DOHH2 (cell line): Measurements from ENCODE around the gene ANKRD1.

ENCODE experiments used
- CTCF ChIP-seq: fragments of 200-600 bp; sonication (generic); IDR thresholded peaks from one replicate; pipeline ENCODE4 v1.5.1; 2014; ENCODE audit warnings: antibody characterized with exemption, mild to moderate bottlenecking, low read depth, low read length; ENCODE audit not compliant: poor library complexity, severe bottlenecking
- EZH2phosphoT487 ChIP-seq: fragments of 200-600 bp; sonication (generic); IDR thresholded peaks from 2 replicates; pipeline ENCODE4 v1.6.1; 2017; ENCODE audit warnings: borderline replicate concordance, mild to moderate bottlenecking, antibody characterized with exemption, low read length, moderate library complexity, mixed read lengths

GRCh38 chr10:90945491-90946070 is 24.7 kb upstream of the ANKRD1 start:
- TF ChIP-seq CTCF (no peak), EZH2phosphoT487 (no peak)
